Psoas muscle (tissue), 8 donors: ENCODE results near the gene IL20. TPM values are rescaled to one million over a fixed set of nuclear protein-coding genes. Genes with fewer than 3 reads are reported as not detected.

Source experiments
- ATAC-seq, 4 donors: fragments of 200-7000 bp; cut with Tn5 transposase; one replicate each; pipeline ENCODE4 v1.9.1; 2020; ENCODE audit warnings: moderate library complexity in 3 of 4, mild to moderate bottlenecking in 2 of 4
- DNase-seq, 2 donors: peaks; one replicate each; pipeline ENCODE4 v3.0.0-alpha.2; 2020
- H3K27ac ChIP-seq: fragments of 200-600 bp; one replicate; pipeline ENCODE4 v1.8.0; 2022
- H3K27me3 ChIP-seq, 3 donors: fragments of 200-600 bp in 1 of 3; one replicate each; pipeline versions ENCODE4 v1.6.1 to v1.8.0; 2013 to 2022; ENCODE audit warnings: low read length in 2 of 3, mild to moderate bottlenecking in 2 of 3, moderate library complexity in 1 of 3; ENCODE audit not compliant: insufficient read depth in 3 of 3
- H3K36me3 ChIP-seq, 2 donors: fragments of 200-600 bp in 1 of 2; one replicate each; pipeline versions ENCODE4 v1.6.1 to v1.8.0; 2013 to 2022; ENCODE audit warnings: low read depth in 1 of 2, mild to moderate bottlenecking in 1 of 2, moderate library complexity in 1 of 2; ENCODE audit not compliant: insufficient read depth in 1 of 2
- H3K4me1 ChIP-seq: fragments of 200-600 bp; one replicate; pipeline ENCODE4 v1.8.0; 2022
- H3K4me3 ChIP-seq: fragments of 200-600 bp; one replicate; pipeline ENCODE4 v1.8.0; 2022; ENCODE audit warnings: mild to moderate bottlenecking
- H3K9me3 ChIP-seq: fragments of 200-600 bp; one replicate; pipeline ENCODE4 v1.8.0; 2022
- CTCF ChIP-seq: fragments of 200-600 bp; IDR thresholded peaks from one replicate; pipeline ENCODE4 v1.8.0; 2022; ENCODE audit warnings: antibody characterized with exemption
- WGBS, 3 donors: extraction: QIAGEN DNeasy Blood & Tissue Kit; methylation state at CpG; one replicate each; pipeline versions ENCODE4 v1.1.6 to v1.1.7; 2013; 5-methylcytosine and 5-hydroxymethylcytosine counted together
- intact Hi-C, 2 donors: fragments of 100-400 bp; cut with DNase I; formaldehyde crosslinking; loops; one replicate each; pipeline versions ENCODE4 v1.11.0 to v1.14.2; 2022
- long read RNA-seq, 2 donors: library from polyadenylated mRNA; unstranded; transcript quantifications; one replicate each; pipeline ENCODE4 v2.0.0, GENCODE V29; 2021
- polyA plus RNA-seq, 3 donors: library from polyadenylated mRNA; stranded (reverse); fragments of 200-250 nt; gene quantifications; one replicate each; pipeline ENCODE4 v1.2.3, GENCODE V29; 2013
- total RNA-seq, 4 donors: library from RNA; stranded (reverse); fragmentation: NEBNext Ultra II Directional in 2 of 4; extraction: Animal tissue kit (Norgen Biotek cat#: 25700) in 2 of 4; gene quantifications; one replicate each; pipeline versions ENCODE4 v1.2.1 to v1.2.4, GENCODE V29; 2021 to 2023
- donor health status: healthy with polysubstance abuse.
- donor health status: DM: no; HTN: no; CAD: no; lungs with moderate emphysema.
- donor health status: Bipolar disorder and iron deficiency.
- donor health status: healthy.
- donor health status: DM: yes; HTN: yes; CAD: no.
- donor health status: DM: no; HTN: no; CAD: no.
- donor health status: DM: no; HTN: no; CAD: no.
- donor health status: DM: yes; HTN: yes; CAD: no.

Gene IL20
- 1 to 10 TPM in 1 of 4 donors, not detected in 3; 1.2 TPM for total RNA-seq
- polyA plus RNA-seq, result not detected
- long read RNA-seq, donor 1, result 0 reads
- long read RNA-seq, donor 2, result 0 reads

GRCh38 chr1:206864939-206865671, at the start of gene IL20:
IL20 (plus strand) TSS chr1:206865623; CDS start chr1:206865853, 230 bp downstream.
- peaks cover 6% of the 10 kb centered on the region for H3K4me1 ChIP-seq
- intact Hi-C loops, result loop anchor here (2.0 to 5.0 kb wide), 3 partner anchors 42 to 233 kb away; no protein-coding TSS in a partner anchor
- no peak within 1 kb of the TSS for H3K4me3 ChIP-seq
- WGBS, 3 donors, result 46 to 51% (median 47%) methylated on average over 19 of the region's 19 CpGs
- H3K27me3 ChIP-seq, result peaks cover 0 to 5% (median 0%) of the 10 kb centered on the region in 3 donors
- H3K36me3 ChIP-seq, result no peaks in the 10 kb centered on the region
- H3K9me3 ChIP-seq, result no peaks in the 10 kb centered on the region
- no peak within 1 kb of the TSS for H3K27ac ChIP-seq
- ATAC-seq, result peak; percentile 86 to 96 (median 94)
- TF ChIP-seq CTCF, result peak; percentile 81
- DNase-seq, result peak; percentile 84 to 91

GRCh38 chr1:206816390-206817287, 48.8 kb upstream of the IL20 start:
- no peak for ATAC-seq

GRCh38 chr1:206821493-206821892, 43.9 kb upstream of the IL20 start:
- Histone ChIP-seq H3K27ac (no peak overlapping the region), H3K4me3 (no peak overlapping the region), H3K9me3 (no peaks in the 10 kb centered on the region), H3K27me3 (no peaks in the 10 kb centered on the region), H3K4me1 (no peaks in the 10 kb centered on the region), H3K36me3 (no peaks in the 10 kb centered on the region)
- ATAC-seq (no peak), DNase-seq (no peak)
- intact Hi-C loops, result no loop called here
- 68 to 72% (median 69%) methylated on average over 4 of the region's 4 CpGs for WGBS, 3 donors
- no peak for TF ChIP-seq CTCF

More at GRCh38 chr1:206816390-206817287, 48.8 kb upstream of the IL20 start:
- Histone ChIP-seq H3K36me3 (no peaks in the 10 kb centered on the region), H3K27ac (no peak overlapping the region), H3K27me3 (no peaks in the 10 kb centered on the region), H3K4me3 (no peak overlapping the region), H3K9me3 (no peaks in the 10 kb centered on the region), H3K4me1 (no peaks in the 10 kb centered on the region)
- WGBS, 3 donors, result 71 to 74% (median 72%) methylated on average over 4 of the region's 4 CpGs
- TF ChIP-seq CTCF, result no peak
- no peak for DNase-seq
- intact Hi-C loops, result no loop called here

- DNase-seq (peak in 1 of 2 donors; percentile 21), ATAC-seq (peak in 1 of 4 donors; percentile 28)
- intact Hi-C loops, result no loop called here
- no peak overlapping the region for H3K27ac ChIP-seq
- no peak overlapping the region for H3K4me3 ChIP-seq
- H3K9me3 ChIP-seq, result no peaks in the 10 kb centered on the region
- H3K27me3 ChIP-seq, result no peaks in the 10 kb centered on the region
- no peaks in the 10 kb centered on the region for H3K4me1 ChIP-seq
- 45 to 54% (median 47%) methylated on average over 5 of the region's 5 CpGs for WGBS, 3 donors
- no peak for TF ChIP-seq CTCF
- H3K36me3 ChIP-seq, result no peaks in the 10 kb centered on the region
Measured at GRCh38 chr1:206823727-206824126, 41.7 kb upstream of the IL20 start.
